ENCODE data around the gene ST7L. TPM values are rescaled to one million over a fixed set of nuclear protein-coding genes. Genes with fewer than 3 reads are reported as not detected.
A peak's percentile ranks its signal among the peaks of the same experiment; 100 is the strongest.

ST7L gene
- 10 to 100 TPM; 18.2 to 34.1 (median 19.9) TPM for total RNA-seq

GRCh38 chr1:112618721-112619517 lies at the start of gene ST7L:
Gene ST7L, minus strand, starts transcription at chr1:112619141. Its CDS starts 28 bp downstream, at chr1:112619113.
- no peaks in the 10 kb centered on the region for H3K9me3 ChIP-seq
- H3K27ac ChIP-seq = peak within 1 kb of the TSS; percentile 93 to 98 (median 97)
- peaks cover 5 to 54% (median 11%) of the 10 kb centered on the region in 3 donors for H3K4me1 ChIP-seq
- H3K27me3 ChIP-seq = no peaks in the 10 kb centered on the region
- peak within 1 kb of the TSS; percentile 73 to 93 for H3K4me3 ChIP-seq
- TF ChIP-seq POLR2A (IDR thresholded peaks at IDR 0.05) (peak in 1 of 2 donors; percentile 29), POLR2AphosphoS5 (IDR thresholded peaks at IDR 0.05) (peak; percentile 20), EP300 (IDR thresholded peaks at IDR 0.05) (no peak)
- TF ChIP-seq, protein P1, sequence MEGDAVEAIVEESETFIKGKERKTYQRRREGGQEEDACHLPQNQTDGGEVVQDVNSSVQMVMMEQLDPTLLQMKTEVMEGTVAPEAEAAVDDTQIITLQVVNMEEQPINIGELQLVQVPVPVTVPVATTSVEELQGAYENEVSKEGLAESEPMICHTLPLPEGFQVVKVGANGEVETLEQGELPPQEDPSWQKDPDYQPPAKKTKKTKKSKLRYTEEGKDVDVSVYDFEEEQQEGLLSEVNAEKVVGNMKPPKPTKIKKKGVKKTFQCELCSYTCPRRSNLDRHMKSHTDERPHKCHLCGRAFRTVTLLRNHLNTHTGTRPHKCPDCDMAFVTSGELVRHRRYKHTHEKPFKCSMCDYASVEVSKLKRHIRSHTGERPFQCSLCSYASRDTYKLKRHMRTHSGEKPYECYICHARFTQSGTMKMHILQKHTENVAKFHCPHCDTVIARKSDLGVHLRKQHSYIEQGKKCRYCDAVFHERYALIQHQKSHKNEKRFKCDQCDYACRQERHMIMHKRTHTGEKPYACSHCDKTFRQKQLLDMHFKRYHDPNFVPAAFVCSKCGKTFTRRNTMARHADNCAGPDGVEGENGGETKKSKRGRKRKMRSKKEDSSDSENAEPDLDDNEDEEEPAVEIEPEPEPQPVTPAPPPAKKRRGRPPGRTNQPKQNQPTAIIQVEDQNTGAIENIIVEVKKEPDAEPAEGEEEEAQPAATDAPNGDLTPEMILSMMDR (IDR thresholded peaks at IDR 0.05) = no peak
- WGBS, 2 donors (ENCODE audit: low coverage in 1 of 2) = 0% methylated on average over 1 to 14 of the region's 48 CpGs
- ATAC-seq = peak; percentile 79
- H3K36me3 ChIP-seq = peaks cover 0 to 23% of the 10 kb centered on the region in 2 donors

DNA sequence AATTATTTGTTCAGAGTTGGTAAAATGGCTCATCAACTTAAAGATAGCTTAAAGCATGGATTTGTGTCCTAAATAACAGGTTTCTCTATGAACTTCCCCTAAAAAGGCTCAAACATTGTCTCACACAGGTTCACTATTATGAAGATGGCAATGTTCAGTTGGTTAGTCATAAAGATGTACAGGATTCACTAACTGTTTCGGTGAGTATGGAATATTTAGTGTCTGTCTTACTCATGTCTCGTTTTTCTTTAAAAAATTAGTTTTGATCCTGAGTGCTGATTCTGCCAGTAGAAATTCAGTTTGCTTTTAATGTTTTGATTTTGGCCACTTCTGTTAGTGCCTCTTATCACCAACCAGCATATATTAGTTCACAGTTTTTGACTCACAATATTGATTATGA lies 48.0 kb upstream of the ST7L start:
- Histone ChIP-seq H3K9me3 (no peaks in the 10 kb centered on the region), H3K4me3 (no peak overlapping the region), H3K27me3 (no peaks in the 10 kb centered on the region), H3K4me1 (no peaks in the 10 kb centered on the region), H3K36me3 (peaks cover 0 to 99% of the 10 kb centered on the region in 2 donors), H3K27ac (no peak overlapping the region)
- TF ChIP-seq, protein P1 (IDR thresholded peaks at IDR 0.05) = no peak
- TF ChIP-seq POLR2AphosphoS5 (IDR thresholded peaks at IDR 0.05) (no peak), EP300 (IDR thresholded peaks at IDR 0.05) (no peak), POLR2A (IDR thresholded peaks at IDR 0.05) (no peak)
- ATAC-seq = no peak
- 93 to 95% methylated on average over 2 of the region's 2 CpGs for WGBS, 2 donors (ENCODE audit: low coverage in 1 of 2)

DNA sequence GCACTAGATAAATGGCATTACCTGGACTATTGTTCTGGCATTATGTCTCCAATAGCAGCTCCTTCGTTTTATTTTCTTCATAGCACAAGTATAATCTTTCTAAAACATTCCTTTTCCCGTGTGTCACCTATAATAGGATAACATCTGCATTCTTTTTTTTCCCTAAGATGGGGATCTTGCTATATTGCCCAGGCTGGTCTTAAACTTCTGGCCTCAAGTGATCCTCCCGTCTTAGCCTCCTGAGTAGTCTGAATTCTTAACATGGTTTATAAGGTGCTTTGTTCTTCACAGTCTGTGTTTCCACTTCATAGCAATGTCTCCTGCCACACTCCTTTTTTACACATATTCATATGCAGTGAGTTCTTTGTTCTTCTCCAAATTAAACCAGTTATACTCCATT lies 46.9 kb upstream of the ST7L start:
- H3K27ac ChIP-seq = no peak overlapping the region
- H3K27me3 ChIP-seq = no peaks in the 10 kb centered on the region
- no peak overlapping the region for H3K4me3 ChIP-seq
- H3K36me3 ChIP-seq = peaks cover 0 to 99% of the 10 kb centered on the region in 2 donors
- H3K9me3 ChIP-seq = no peaks in the 10 kb centered on the region
- no peaks in the 10 kb centered on the region for H3K4me1 ChIP-seq
- WGBS, 2 donors (ENCODE audit: low coverage in 1 of 2) = 94% methylated on average over 2 to 3 of the region's 3 CpGs
- TF ChIP-seq EP300 (IDR thresholded peaks at IDR 0.05) (no peak), POLR2AphosphoS5 (IDR thresholded peaks at IDR 0.05) (no peak), POLR2A (IDR thresholded peaks at IDR 0.05) (no peak)
- TF ChIP-seq, protein P1 (IDR thresholded peaks at IDR 0.05) = no peak
- ATAC-seq = no peak

- Histone ChIP-seq H3K4me3 (no peak overlapping the region), H3K27me3 (no peaks in the 10 kb centered on the region), H3K9me3 (no peaks in the 10 kb centered on the region), H3K27ac (no peak overlapping the region), H3K36me3 (peaks cover 0 to 72% of the 10 kb centered on the region in 2 donors), H3K4me1 (no peaks in the 10 kb centered on the region)
- WGBS, 2 donors (ENCODE audit: low coverage in 1 of 2) = 100% methylated on average over 1 of the region's 1 CpG; no CpG with 5 or more reads in 1 of the 2 donors
- ATAC-seq = no peak
- TF ChIP-seq, protein P1 (IDR thresholded peaks at IDR 0.05) = no peak
- no peak for TF ChIP-seq POLR2AphosphoS5 (IDR thresholded peaks at IDR 0.05)
- no peak for TF ChIP-seq EP300 (IDR thresholded peaks at IDR 0.05)
- no peak for TF ChIP-seq POLR2A (IDR thresholded peaks at IDR 0.05)
These were observed 32.3 kb upstream of the ST7L start for GRCh38 chr1:112651205-112651604.

DNA sequence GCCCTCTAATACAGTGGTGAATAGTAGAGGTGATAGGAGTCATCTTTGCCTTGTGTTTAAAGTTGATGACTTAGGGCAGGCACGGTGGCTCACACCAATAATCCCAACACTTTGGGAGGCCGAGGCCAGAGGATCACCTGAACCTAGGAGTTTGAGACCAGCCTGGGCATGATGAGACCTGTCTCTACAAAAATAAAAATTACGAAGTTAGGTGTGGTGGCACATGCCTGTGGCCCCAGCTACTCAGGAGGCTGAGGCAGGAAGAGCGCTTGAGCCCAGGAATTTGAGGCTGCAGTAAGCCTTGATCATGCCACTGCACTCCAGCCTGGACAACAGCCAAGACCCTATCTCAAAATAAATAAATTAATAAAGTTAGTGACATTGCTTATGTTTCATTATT lies 27.3 kb upstream of the ST7L start:
- Histone ChIP-seq H3K27me3 (no peaks in the 10 kb centered on the region), H3K36me3 (peaks cover 0 to 47% of the 10 kb centered on the region in 2 donors), H3K27ac (no peak overlapping the region), H3K4me3 (no peak overlapping the region), H3K9me3 (no peaks in the 10 kb centered on the region), H3K4me1 (no peaks in the 10 kb centered on the region)
- 90% methylated on average over 4 of the region's 4 CpGs for WGBS, 2 donors (ENCODE audit: low coverage in 1 of 2)
- TF ChIP-seq, protein P1 (IDR thresholded peaks at IDR 0.05) = no peak
- TF ChIP-seq POLR2AphosphoS5 (IDR thresholded peaks at IDR 0.05) = no peak
- TF ChIP-seq POLR2A (IDR thresholded peaks at IDR 0.05) = no peak
- TF ChIP-seq EP300 (IDR thresholded peaks at IDR 0.05) = no peak
- no peak for ATAC-seq
